NT2/D1 (cell line): ENCODE results near the gene MAGI2.

Experiments used
- YY1 ChIP-seq: IDR thresholded peaks from 2 replicates; pipeline ENCODE4 v1.6.1; 2011; ENCODE audit not compliant: insufficient read length, insufficient read depth
- ZNF274 ChIP-seq: IDR thresholded peaks from 2 replicates; pipeline ENCODE4 v1.6.1; 2011; ENCODE audit warnings: mild to moderate bottlenecking, low read depth, low read length

DNA sequence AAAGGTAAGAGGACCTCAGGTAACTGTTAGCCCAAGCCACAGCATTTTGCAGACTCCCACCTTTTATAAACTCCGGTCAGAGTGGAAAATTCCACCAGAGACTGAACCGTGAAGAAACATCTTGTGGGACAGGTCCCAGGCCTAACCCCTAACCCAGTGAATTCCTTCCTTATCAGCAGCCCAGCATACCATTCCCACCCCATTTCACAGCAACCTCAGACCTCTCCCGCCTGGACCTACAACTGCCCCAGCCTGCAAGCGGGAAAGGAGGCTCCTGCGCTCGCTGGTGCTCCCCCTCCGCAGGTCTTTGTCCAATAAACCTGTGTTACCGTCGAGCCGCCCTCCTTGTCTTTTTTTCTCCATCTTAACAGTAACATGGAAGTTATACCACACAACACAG is 736.6 kb downstream of the MAGI2 start:
- TF ChIP-seq ZNF274, result no peak
- no peak for TF ChIP-seq YY1
